NCI-H2081 treated with DMSO at 0.1 percent for 48 hours (cell line): ENCODE data around the gene UBE2V1.
"Not testable (repeated sequence)": the region's sequence is repeated elsewhere in the genome, so short reads cannot be mapped to it uniquely, and the experiment has no call there.

Experiments used
- DNase-seq: peaks from one replicate; lab custom pipeline; 2025; lab: John Stamatoyannopoulos, UW

The UBE2V1 gene

DNA sequence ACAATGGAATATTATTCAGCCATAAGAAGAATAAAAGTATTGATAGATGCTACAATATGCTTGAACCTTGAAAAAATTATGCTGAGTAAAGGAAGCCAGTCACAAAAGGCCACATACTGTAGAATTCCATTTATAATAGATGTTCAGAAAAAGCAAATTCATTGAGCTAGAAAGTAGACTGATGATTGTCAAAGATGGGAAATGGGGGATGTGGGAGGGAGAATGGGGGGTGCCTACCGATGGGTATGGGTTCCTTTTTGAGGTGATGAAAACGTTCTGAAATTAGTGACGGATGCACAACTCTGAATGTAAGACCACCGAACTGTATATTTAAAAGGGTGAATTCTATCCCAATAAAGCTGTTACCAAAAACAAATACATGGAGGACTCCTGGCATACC lies 18.4 kb downstream of the UBE2V1 start:
- DNase-seq = no peak

DNA sequence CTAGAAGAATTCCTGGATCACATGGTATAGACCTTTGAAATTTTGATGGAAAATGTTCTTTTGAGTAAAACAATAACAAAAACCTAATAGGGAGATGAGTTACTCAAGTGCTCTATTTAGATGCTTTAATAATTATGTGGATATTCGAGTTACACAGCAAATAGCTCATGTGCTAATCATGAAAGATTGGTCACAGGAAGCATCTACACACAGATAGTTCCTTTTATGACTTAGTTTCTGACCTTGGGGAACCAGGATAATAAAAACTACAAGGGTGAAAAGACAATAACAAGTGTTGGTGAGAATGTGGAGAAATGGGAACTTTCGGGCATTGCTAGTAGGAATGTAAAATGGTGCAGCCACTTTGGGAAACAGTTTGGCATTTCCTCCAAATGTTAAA lies 19.7 kb downstream of the UBE2V1 start:
- no peak for DNase-seq

DNA sequence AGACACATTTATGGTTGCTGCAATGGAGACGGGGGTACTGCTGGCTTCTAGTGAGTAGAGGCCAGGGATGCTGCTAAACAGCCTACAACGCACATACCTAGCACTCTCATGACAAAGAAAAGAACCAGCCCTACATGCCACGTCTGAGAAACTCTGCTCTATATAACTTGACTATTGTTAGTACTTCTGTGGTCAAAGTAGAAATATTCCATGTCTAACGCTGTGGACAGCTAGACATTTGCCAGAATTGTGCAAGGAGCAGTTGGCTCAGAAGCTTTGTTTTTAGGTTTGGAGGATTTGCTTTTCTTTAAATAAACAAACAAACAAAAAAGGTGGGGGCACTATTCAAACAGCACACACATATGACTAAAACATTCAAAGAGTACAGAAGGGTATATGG lies 20.5 kb downstream of the UBE2V1 start:
- DNase-seq = no peak

DNA sequence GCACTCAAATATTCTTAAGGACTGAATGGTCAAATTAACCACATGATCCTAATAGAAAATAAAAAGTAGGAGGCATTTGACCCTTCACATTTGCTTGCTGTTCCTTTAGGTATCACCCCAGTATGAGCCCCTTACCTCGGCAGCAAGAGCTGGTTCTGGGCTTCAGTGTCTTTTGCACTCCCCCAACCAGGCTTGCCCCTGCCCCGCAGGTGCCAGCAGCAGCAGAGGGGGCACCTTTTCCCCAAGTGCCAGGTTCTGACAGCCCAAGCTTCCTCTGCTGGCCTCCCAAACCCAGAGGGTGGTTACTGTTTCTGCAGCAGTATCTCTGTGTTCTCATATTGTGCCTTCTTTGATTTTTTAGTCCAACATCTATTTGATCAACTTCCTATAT lies 23.2 kb downstream of the UBE2V1 start:
- no peak for DNase-seq

DNA sequence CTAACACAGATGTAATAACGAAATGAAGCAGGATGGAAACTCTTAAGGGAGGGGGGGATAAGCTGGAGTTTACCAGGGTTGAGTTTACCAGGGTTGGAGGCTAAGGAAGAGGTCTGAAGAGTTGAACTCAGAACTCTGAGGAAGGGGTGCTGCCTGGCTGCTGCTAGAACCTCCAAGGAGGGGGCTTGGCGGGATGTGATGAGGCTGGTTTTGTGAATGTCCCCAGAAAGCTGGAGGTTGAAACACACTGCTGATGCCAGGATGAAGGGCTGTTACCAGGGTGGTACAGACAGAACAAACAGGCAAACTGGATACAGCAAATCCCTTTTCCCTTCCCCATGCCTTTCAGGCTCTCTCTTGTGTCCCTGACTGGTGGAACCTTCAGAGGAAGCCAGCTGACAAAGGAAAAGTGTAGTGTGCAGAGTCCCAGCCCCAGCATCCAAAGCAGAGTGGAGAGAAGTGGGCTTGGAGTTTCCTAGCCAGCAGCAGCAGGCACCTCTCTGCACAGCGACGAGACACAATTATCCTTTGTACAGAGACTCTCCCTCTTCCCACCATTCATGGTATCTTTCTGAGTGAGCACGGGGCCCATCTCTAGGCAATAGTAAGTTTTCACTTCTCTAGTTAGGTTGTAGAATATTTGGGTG lies 23.7 kb downstream of the UBE2V1 start:
- DNase-seq = no peak

DNA sequence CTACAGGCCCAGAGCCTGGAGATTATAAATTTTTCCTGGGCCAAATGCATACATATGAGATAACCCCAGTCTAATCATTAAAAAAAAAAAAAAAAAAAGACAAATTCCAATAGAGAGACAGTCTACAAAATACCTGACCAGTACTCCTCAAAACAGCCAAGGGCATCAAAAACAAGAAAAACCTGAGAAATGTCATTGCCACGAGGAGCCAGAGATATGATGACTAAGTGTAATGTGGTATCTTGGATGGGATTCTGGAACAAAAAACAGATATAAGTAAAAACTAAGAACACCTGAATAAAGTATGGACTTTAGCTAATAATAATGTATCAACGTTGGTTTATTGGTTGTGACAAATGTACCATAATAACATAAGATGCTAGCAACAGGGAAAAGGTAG lies 24.9 kb downstream of the UBE2V1 start:
- no peak for DNase-seq

DNA sequence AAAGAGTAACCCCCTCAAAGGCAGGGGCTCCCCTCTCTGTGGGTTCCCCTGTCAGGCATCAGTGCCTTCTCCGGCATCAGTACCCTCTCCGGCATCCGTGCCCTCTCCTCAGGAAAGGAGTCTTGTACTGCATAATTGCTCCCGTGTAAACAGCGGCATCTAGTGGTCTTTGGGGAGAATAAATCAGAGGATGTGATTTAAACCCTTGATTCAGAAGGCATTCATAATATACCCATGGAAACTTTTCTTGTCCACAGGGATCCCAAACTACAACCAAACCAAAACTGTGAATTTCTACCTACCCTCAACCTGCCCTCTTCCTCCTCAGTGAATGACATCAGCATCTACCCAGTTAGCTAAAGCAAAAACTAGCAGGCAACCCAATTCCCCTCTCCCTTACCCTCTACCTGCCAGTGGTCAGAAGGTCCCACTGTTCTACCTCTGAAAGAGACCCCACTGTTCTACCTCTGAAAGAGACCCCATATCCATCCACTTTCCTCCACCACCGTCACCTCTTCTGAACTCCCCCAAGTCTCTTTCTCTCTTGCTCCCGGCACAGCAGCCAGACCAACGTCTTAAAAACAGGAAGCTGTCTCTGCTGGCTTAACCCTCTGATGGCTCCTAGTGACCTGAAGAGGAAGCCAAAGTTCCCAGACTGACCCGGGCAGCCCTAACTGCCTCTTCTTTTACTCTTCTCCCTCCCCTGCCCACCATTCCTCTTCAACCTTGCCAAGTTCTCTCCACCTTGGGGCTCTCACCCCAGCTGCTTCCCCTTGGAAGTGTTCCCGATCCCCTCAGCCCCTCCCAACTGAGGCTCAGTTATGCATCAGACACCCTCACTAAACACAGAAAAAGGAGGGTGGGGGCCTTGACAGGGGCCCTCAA lies 27.2 kb downstream of the UBE2V1 start:
- peak; percentile 2 for DNase-seq

DNA sequence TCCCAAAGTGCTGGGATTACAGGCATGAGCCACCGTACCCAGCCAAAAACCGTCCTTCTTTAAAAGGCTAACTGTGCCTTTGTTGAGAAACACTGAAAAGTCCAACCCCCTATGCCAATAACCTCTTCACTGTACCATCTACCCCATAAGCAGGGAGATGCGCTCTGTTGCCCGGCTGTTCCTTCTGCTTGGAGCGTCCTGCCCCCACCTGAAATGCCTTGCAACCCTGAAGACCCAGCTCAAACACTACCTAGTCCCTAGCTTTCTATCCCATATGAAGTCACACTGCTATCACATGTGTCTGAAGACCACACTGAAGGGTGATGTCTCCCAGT lies 27.8 kb downstream of the UBE2V1 start:
- no peak for DNase-seq

DNA sequence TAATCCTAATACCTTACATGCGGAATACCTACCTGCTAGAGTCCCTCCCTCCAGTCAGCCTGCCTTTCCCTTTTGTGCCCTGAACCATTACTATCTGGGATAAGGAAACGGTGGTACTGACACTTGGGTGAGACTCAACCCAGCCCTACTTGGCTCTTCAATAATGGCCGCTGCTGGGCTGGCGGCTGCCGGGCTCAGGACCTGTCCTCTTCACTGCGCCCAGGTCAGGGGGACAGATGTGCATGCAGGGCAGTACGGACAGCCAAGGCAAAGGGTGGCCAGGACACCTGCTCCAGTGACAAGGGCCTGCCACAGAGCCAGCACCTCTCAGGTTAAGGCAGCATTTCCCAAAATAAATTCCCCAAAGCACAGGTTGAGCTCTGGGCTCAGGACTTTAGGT lies 29.9 kb downstream of the UBE2V1 start:
- no peak for DNase-seq

DNA sequence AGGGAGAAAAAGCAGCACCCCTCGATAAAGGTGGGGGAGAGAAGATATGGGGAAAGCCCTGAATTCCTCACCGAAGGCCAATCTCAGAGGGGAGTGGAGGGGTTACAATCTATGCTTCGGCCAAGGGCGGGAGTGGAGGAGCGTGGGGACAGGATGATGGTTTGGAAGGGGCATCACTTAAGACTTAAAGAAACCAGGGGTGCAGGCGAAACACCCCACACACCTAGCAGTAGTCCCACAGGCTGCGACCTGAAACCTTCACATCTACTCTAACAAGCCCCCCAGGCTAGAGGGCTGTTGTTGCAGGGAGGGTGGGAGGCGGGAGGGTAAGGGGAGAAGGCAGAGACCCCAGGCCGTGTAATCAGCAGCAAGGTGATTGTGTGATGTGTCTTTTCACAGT lies 30.9 kb downstream of the UBE2V1 start:
- DNase-seq = not testable (repeated sequence)

DNA sequence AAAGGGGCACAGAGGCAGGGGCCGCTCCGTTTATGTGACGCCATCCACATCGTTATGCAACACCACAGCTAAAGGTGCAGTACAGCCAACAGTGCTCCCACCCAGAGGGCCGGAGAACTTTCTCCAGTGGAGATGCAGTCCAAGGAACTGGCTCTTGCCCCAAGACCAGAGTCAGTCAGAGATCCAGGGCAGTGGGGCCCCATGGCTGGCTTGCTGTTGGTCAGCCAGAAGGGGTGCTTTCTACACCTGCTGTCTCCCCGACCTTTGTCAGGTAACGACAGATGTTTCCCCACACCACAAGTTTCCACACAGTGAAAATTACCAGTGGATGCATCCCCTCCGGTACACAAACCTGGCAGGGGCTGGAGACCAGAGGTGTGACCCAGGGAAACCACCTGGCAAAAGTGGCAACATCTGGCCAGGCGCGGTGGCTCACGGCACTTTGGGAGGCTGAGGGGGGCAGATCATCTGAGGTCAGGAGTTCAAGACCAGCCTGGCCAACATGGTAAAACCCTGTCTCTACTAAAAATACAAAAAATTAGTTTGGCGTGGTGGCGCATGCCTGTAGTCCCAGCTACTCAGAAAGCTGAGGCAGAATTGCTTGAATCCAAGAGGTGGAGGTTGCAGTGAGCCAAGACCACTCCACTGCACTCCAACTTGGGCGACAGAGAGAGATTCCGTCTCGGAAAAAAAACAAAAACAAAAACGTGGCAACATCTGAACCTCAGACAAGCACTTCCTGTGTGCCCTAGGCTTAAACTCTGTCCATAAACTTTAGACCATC lies 34.9 kb downstream of the UBE2V1 start:
- DNase-seq = no peak

DNA sequence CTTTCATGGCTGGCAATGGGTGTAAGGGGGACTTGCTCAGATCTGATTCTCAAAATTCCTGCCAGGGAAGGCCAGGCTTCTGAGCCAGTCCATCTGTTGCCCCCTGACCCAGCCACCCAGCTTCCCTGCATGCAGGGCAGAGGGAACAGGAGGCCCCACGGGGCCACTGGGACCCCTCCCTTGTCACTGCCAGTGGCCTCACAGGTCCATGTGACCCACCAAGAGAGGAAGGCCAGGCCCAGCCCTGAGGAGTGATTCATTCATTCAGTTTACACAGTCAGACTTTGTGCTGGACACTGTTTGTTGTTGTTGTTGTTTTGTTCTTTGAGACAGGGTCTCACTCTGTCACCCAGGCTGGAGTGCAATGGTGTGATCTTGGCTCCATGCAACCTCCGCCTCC lies 39.5 kb downstream of the UBE2V1 start:
- no peak for DNase-seq

DNA sequence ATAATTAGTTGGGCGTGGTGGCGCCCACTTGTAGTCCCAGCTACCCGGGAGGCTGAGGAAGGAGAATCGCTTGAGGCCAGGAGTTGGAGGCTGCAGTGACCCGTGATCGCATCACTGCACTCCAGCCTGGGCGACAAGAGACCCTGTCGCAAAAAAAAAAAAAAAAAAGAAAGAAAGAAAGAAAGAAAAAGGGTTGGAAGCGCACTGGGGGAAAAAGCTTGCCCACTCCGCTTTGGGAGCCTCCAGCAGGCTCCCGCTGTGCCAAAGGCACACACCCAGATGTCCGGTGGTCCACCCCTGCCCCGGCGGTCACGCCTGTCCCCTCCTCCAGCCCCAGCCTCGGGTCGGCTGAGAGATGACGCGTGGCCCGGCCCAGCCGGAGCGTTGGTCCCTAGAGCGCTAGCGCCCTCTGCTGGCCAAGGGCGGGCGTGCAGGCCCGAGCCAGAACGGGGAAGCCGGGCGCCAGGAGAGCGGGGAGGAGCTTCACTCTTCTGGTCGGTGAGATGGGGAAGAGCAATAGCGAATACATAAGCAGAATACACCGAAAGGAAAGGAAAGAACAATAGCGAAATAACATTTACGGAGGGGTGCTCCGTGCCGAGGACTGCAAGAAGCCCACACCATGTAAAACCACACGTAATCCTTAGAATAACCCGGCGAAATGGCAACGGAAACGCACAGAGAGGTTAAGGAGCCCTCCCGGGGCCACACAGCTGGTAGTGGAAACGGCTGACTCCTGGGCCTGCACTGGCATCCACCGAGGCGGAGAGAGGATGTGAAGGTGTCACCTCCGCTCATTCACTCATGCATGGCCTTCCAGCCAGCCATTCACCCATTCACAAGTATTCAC lies 41.7 kb downstream of the UBE2V1 start:
- DNase-seq = peak; percentile 31

DNA sequence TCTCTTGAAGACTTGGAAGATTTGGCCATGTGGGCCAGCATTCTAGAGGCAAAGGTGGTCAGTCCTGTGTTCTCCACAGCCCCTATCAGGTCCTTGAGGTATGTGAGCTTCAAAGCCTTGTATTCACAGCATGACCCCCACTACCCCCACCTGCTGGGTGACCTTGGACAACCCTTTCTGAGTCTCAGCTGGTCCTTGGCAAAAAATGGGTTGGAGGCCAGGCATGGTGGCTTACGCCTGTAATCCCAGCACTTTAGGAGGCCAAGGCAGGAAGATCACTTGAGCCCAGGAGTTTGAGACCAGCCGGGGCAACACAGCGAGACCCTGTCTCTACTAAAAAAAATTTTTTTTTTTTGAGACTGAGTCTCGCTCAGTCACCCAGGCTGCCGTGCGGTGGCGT lies 42.6 kb downstream of the UBE2V1 start:
- DNase-seq = no peak

DNA sequence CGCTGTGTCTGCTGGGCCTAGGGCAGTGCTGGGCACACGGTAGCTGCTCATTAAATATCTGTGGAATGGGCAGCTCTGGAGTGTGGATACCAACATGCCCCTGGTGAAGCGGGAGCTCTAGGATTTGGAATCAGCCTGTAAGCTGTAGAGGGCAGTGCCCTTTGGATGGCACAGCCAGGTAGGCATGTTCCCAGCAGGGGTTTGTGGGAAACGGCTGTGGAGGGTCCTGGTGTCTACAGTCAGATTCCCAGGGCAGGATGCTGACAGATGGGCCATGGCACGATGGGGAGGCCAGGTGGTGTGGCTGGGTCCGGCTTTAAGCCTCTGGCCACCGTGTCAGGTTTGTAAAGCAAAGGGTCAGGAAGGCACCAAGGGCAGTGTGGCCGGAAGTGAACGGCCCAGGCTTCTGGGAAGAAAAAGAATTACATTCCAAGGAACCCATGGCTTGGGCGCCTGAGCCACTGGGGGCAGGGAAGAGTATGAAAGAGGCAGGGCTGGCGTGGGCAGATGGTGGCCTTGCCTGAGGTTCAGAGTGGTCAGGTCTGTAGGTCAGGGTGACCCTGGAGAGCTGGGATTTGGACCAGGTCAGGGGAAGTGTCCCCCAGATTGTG lies 44.8 kb downstream of the UBE2V1 start:
- no peak for DNase-seq

DNA sequence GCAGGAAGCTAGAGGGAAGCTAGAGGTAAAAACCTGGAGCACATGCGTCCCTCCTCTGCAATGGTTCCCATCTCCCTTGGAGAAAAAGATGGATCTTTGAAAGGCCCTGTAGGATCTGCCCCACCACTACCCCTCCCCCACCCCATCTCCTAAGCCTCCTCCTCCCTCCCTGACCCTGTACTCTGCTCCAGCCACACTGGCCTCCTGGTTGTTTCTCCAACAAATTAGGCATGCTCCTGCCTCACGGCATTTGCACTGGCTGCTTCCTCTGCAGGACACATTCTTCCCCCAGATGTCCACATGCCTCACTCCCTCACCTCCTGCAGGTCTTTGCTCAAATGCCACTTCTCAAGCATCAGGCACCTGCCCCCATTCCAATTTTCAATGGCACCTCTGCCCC lies 45.5 kb downstream of the UBE2V1 start:
- no peak for DNase-seq

DNA sequence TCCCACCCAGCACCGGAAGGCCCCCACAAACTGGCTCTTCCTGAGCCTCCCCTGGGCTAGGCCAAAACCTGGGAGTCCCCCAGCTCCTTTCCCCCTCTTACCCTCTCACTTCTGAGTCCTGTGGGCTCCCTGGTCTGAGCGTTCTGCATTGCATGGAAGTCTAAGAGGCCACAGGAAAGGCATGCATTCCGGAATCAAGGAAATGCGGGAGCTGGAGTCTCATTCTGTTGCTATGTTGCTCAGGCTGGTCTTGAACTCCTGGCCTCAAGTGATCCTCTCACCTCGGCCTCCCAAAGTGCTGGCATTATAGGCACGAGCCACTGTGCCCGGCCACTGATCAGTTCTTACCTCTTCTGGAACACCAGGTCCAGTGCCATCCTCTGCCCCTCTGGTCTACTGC lies 45.9 kb downstream of the UBE2V1 start:
- no peak for DNase-seq

DNA sequence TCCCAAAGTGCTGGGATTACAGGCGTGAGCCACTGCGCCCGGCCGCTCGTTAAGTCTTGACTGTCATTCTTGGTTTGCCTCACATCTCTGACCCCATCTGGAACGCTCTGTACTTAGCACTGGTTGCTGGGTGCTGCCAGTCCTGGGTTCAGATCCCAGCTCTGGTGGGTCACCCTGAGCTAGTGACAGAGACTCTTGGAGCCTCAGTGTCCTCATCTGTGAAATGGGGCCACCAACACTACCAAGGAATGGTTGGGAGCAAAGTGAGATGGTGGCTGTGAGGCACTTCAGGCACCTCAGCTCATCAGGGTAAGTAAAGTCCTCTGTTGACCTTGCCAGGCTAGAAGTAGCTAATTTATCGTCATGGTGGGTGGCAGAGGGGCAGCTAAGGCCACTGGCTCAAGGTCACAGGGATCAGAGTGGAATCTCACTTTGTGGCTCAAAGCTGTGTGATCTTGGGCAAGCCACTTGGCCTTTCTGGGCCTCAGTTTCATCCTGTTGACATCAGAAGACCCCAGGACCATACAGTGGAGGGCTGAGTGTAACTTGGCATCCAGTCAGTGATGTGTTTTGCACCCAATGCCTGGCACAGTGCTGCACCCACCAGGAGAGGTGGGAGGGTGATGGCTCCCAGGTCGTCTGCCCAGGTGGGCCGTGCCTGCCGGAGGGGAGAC lies 46.7 kb downstream of the UBE2V1 start:
- DNase-seq = no peak

DNA sequence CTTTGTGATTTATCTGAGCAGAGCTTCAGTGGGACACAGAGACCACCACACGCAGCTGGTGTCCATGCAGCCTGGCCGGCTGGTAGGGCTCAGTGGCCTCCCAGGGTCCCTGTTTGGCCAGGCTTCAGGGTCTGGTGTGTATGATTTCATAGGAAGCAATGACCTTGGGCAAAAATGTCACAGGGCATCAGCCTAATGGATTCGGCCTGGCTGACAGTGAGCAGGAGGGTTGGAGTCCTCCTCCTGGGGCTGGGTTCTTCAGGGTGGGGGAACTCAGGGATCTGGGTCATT lies 47.7 kb downstream of the UBE2V1 start:
- no peak for DNase-seq

DNA sequence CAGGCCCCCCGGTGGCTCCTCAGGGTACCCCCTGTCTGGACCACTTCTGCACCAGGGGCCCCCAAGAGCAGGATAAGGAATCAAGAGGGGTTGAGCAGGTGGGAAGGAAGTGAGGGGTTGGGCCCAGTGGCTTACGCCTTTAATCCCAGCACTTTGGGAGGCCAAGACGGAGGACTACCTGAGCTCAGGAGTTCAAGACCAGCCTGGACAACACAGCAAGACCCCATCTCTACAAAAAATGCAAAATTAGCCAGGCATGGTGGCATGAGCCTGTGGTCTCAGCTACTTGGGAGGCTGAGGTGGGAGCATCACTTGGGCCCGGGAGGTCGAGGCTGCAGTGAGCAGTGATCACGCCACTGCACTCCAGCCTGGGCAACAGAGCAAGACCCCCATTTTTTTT lies 49.2 kb downstream of the UBE2V1 start:
- DNase-seq = not testable (repeated sequence)
